MM.1S (cell line): Measurements from ENCODE around the gene ZGPAT.

ENCODE experiments used
- DNase-seq: peaks from one replicate; pipeline ENCODE4 v3.0.0-alpha.2; 2015
- H2AFZ ChIP-seq: fragments of 300-600 bp; sonication (generic); 2 replicates; pipeline ENCODE4 v1.6.0; 2016; ENCODE audit warnings: antibody characterized with exemption, low read length
- H3F3A ChIP-seq: fragments of 300-600 bp; sonication (generic); 2 replicates; pipeline ENCODE4 v1.6.1; 2016; ENCODE audit warnings: mild to moderate bottlenecking, antibody characterized with exemption, low read length, moderate library complexity, mixed read lengths; ENCODE audit not compliant: insufficient read depth
- H3K27ac ChIP-seq: fragments of 300-600 bp; sonication (generic); 2 replicates; pipeline ENCODE4 v1.5.1; 2016; ENCODE audit warnings: mild to moderate bottlenecking, low read length
- H3K27me3 ChIP-seq: fragments of 300-600 bp; sonication (generic); replicated peaks from 2 replicates; pipeline ENCODE4 v1.6.0; 2016; ENCODE audit warnings: low read length; ENCODE audit not compliant: insufficient read depth
- H3K36me3 ChIP-seq: fragments of 300-600 bp; sonication (generic); replicated peaks from 2 replicates; pipeline ENCODE4 v1.6.1; 2016; ENCODE audit warnings: mild to moderate bottlenecking, low read length, mixed read lengths; ENCODE audit not compliant: insufficient read depth
- H3K4me1 ChIP-seq: fragments of 300-600 bp; sonication (generic); 2 replicates; pipeline ENCODE4 v1.6.1; 2016; ENCODE audit warnings: low read length, mixed read lengths
- H3K4me2 ChIP-seq: fragments of 300-600 bp; sonication (generic); 2 replicates; pipeline ENCODE4 v1.6.0; 2016; ENCODE audit warnings: low read depth, low read length
- H3K4me3 ChIP-seq: fragments of 300-600 bp; sonication (generic); 2 replicates; pipeline ENCODE4 v1.5.1; 2016; ENCODE audit warnings: low read length, mixed read lengths
- H3K79me2 ChIP-seq: fragments of 300-600 bp; sonication (generic); 2 replicates; pipeline ENCODE4 v1.6.1; 2016; ENCODE audit warnings: mixed run types, low read length, mixed read lengths
- H3K9ac ChIP-seq: fragments of 300-600 bp; sonication (generic); 2 replicates; pipeline ENCODE4 v1.6.1; 2016; ENCODE audit warnings: low read length, mixed read lengths
- H3K9me2 ChIP-seq: fragments of 300-600 bp; sonication (generic); replicated peaks from 2 replicates; pipeline ENCODE4 v1.6.1; 2016; ENCODE audit warnings: mild to moderate bottlenecking, low read length, mixed read lengths; ENCODE audit not compliant: insufficient read depth
- H3K9me3 ChIP-seq: fragments of 300-600 bp; sonication (generic); replicated peaks from 2 replicates; pipeline ENCODE4 v1.6.1; 2016; ENCODE audit warnings: mild to moderate bottlenecking, low read length, mixed read lengths; ENCODE audit not compliant: insufficient read depth
- H4K20me1 ChIP-seq: fragments of 300-600 bp; sonication (generic); 2 replicates; pipeline ENCODE4 v1.6.1; 2016; ENCODE audit warnings: mild to moderate bottlenecking, low read length, moderate library complexity, mixed read lengths; ENCODE audit not compliant: insufficient read depth
- CTCF ChIP-seq: fragments of 300-600 bp; sonication (generic); IDR thresholded peaks from 2 replicates; pipeline ENCODE4 v1.5.1; 2016; ENCODE audit warnings: antibody characterized with exemption, low read length, mixed read lengths
- EZH2 ChIP-seq: fragments of 300-600 bp; sonication (generic); optimal IDR thresholded peaks from 2 replicates; pipeline ENCODE3; 2017; ENCODE audit warnings: low read depth, mild to moderate bottlenecking, antibody characterized with exemption, low read length, mixed read lengths
- EZH2phosphoT487 ChIP-seq: fragments of 300-600 bp; sonication (generic); IDR thresholded peaks from 2 replicates; pipeline ENCODE4 v1.6.1; 2018; ENCODE audit warnings: antibody characterized with exemption, low read length

Gene ZGPAT

GRCh38 chr20:63748070-63748933 is 40.5 kb downstream of the ZGPAT start:
- TF ChIP-seq EZH2phosphoT487 (no peak), EZH2 (no peak), CTCF (no peak)
- Histone ChIP-seq H3F3A (no peaks in the 10 kb centered on the region), H3K4me3 (no peak overlapping the region), H3K4me1 (no peaks in the 10 kb centered on the region), H3K9ac (no peak overlapping the region), H3K9me3 (no peaks in the 10 kb centered on the region), H3K4me2 (no peak overlapping the region), H4K20me1 (no peaks in the 10 kb centered on the region), H3K9me2 (no peaks in the 10 kb centered on the region), H2AFZ (no peak overlapping the region), H3K79me2 (no peaks in the 10 kb centered on the region), H3K27me3 (peaks cover 23% of the 10 kb centered on the region; the same call in 1 of the 2 replicates), H3K27ac (no peak overlapping the region), H3K36me3 (no peaks in the 10 kb centered on the region)
- no peak for DNase-seq

- H3K4me1 ChIP-seq, result no peaks in the 10 kb centered on the region
- no peak for DNase-seq
These were observed 41.1 kb downstream of the ZGPAT start for GRCh38 chr20:63748934-63749270.

GRCh38 chr20:63749597-63750508 is 42.0 kb downstream of the ZGPAT start:
- Histone ChIP-seq H3K9me3 (no peaks in the 10 kb centered on the region), H3K4me3 (no peak overlapping the region), H3K9ac (no peak overlapping the region), H3K36me3 (no peaks in the 10 kb centered on the region), H3K4me2 (no peak overlapping the region), H3K27me3 (peaks cover 37% of the 10 kb centered on the region), H3K4me1 (no peaks in the 10 kb centered on the region), H2AFZ (no peak overlapping the region), H4K20me1 (no peaks in the 10 kb centered on the region), H3K79me2 (no peaks in the 10 kb centered on the region), H3K27ac (no peak overlapping the region), H3K9me2 (no peaks in the 10 kb centered on the region), H3F3A (no peaks in the 10 kb centered on the region)
- TF ChIP-seq CTCF (no peak), EZH2phosphoT487 (no peak), EZH2 (no peak)
- DNase-seq, result no peak

More at GRCh38 chr20:63748934-63749270, 41.1 kb downstream of the ZGPAT start:
- H3K4me2 ChIP-seq, result no peak overlapping the region
- no peaks in the 10 kb centered on the region for H3K9me3 ChIP-seq
- peaks cover 29% of the 10 kb centered on the region for H3K27me3 ChIP-seq
- no peaks in the 10 kb centered on the region for H3K79me2 ChIP-seq
- H3K27ac ChIP-seq, result no peak overlapping the region
- no peaks in the 10 kb centered on the region for H3K9me2 ChIP-seq
- no peaks in the 10 kb centered on the region for H3K36me3 ChIP-seq
- no peaks in the 10 kb centered on the region for H4K20me1 ChIP-seq
- no peak overlapping the region for H2AFZ ChIP-seq
- H3F3A ChIP-seq, result no peaks in the 10 kb centered on the region
- no peak overlapping the region for H3K4me3 ChIP-seq
- H3K9ac ChIP-seq, result no peak overlapping the region
- TF ChIP-seq CTCF (no peak), EZH2phosphoT487 (no peak), EZH2 (no peak)
